ENCODE results near the gene OS9.
"Not testable (repeated sequence)": the region's sequence is repeated elsewhere in the genome, so short reads cannot be mapped to it uniquely, and the experiment has no call there.

- TF ChIP-seq, protein P1, sequence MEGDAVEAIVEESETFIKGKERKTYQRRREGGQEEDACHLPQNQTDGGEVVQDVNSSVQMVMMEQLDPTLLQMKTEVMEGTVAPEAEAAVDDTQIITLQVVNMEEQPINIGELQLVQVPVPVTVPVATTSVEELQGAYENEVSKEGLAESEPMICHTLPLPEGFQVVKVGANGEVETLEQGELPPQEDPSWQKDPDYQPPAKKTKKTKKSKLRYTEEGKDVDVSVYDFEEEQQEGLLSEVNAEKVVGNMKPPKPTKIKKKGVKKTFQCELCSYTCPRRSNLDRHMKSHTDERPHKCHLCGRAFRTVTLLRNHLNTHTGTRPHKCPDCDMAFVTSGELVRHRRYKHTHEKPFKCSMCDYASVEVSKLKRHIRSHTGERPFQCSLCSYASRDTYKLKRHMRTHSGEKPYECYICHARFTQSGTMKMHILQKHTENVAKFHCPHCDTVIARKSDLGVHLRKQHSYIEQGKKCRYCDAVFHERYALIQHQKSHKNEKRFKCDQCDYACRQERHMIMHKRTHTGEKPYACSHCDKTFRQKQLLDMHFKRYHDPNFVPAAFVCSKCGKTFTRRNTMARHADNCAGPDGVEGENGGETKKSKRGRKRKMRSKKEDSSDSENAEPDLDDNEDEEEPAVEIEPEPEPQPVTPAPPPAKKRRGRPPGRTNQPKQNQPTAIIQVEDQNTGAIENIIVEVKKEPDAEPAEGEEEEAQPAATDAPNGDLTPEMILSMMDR (IDR thresholded peaks at IDR 0.05; ENCODE audit: extremely low read depth in 1 of 2, insufficient read depth in 1 of 2, low read depth in 1 of 2, low read length in 2 of 2), result not testable (repeated sequence)
- not testable (repeated sequence) for TF ChIP-seq EZH2 (IDR thresholded peaks at IDR 0.05; ENCODE audit: borderline replicate concordance, low read depth, low read length, severe bottlenecking)
Observed at GRCh38 chr12:57677947-57678346, 16.0 kb upstream of the OS9 start.
